K562 (cell line): ENCODE results near the gene EYA2. TPM values are rescaled to one million over a fixed set of nuclear protein-coding genes. Genes with fewer than 3 reads are reported as not detected.

Source experiments
- CBFA2T2 ChIP-seq: fragments of 450-650 bp; conservative IDR thresholded peaks from 2 replicates; pipeline ENCODE4 v1.6.1; 2017; ENCODE audit warnings: mild to moderate bottlenecking
- CBFA2T3 ChIP-seq: fragments of 450-650 bp; IDR thresholded peaks from 2 replicates; pipeline ENCODE4 v1.6.1; 2017
- CTBP1 ChIP-seq: fragments of 450-650 bp; IDR thresholded peaks from 2 replicates; pipeline ENCODE4 v1.6.1; 2016; ENCODE audit warnings: borderline replicate concordance
- HDAC2 ChIP-seq: fragments of 450-650 bp; IDR thresholded peaks from 2 replicates; pipeline ENCODE4 v1.6.1; 2016; ENCODE audit warnings: mild to moderate bottlenecking
- MTA2 ChIP-seq: fragments of 450-650 bp; IDR thresholded peaks from 2 replicates; pipeline ENCODE4 v1.6.1; 2016; ENCODE audit warnings: low read depth
- NCOA1 ChIP-seq: fragments of 450-650 bp; IDR thresholded peaks from 2 replicates; pipeline ENCODE4 v1.6.1; 2016; ENCODE audit warnings: low read depth
- NCOA4 ChIP-seq: fragments of 450-650 bp; IDR thresholded peaks from 2 replicates; pipeline ENCODE4 v1.6.1; 2018; ENCODE audit warnings: mild to moderate bottlenecking; ENCODE audit not compliant: partially characterized antibody
- RCOR1 ChIP-seq, 2 experiments: IDR thresholded peaks; 2 replicates each; pipeline ENCODE4 v1.6.1; 2012; ENCODE audit warnings: low read depth in 2 of 2, low read length in 2 of 2, borderline replicate concordance in 1 of 2, improper control_type of control experiment in 1 of 2
- SAP30 ChIP-seq: fragments of 200-600 bp; sonication (generic); IDR thresholded peaks from 2 replicates; pipeline ENCODE4 v1.6.1; 2012; ENCODE audit warnings: borderline replicate concordance, low read depth, mild to moderate bottlenecking, moderate library complexity, low read length, control low read depth, inconsistent platforms; ENCODE audit not compliant: insufficient read depth, poor library complexity, severe bottlenecking
- SOX6 ChIP-seq: fragments of 450-650 bp; IDR thresholded peaks from 2 replicates; pipeline ENCODE4 v1.6.1; 2014; ENCODE audit warnings: mild to moderate bottlenecking
- STAG1 ChIP-seq: sonication (generic); formaldehyde crosslinking; IDR thresholded peaks from 2 replicates; pipeline ENCODE4 v1.5.0; 2020; ENCODE audit warnings: missing genetic modification reagents, borderline replicate concordance
- TAL1 ChIP-seq: fragments of 450-650 bp; IDR thresholded peaks from 2 replicates; pipeline ENCODE4 v1.6.1; 2016; ENCODE audit warnings: mild to moderate bottlenecking
- TEAD4 ChIP-seq, 2 experiments: sonication (generic) in 1 of 2; formaldehyde crosslinking in 1 of 2; IDR thresholded peaks; 2 replicates each; pipeline versions ENCODE4 v1.6.1 to v1.8.0; 2012 to 2022; ENCODE audit warnings: borderline replicate concordance in 1 of 2, inconsistent platforms in 1 of 2, low read length in 1 of 2, mild to moderate bottlenecking in 1 of 2, missing genetic modification reagents in 1 of 2
- ZFP36 ChIP-seq: fragments of 150-350 bp; IDR thresholded peaks from 2 replicates; pipeline ENCODE4 v1.6.1; 2018; ENCODE audit warnings: low read length, low read depth; ENCODE audit not compliant: partially characterized antibody
- ZFX ChIP-seq: sonication (generic); formaldehyde crosslinking; IDR thresholded peaks from 2 replicates; pipeline ENCODE4 v1.8.0; 2022; ENCODE audit warnings: mild to moderate bottlenecking, missing genetic modification reagents, moderate library complexity
- ZNF316 ChIP-seq: fragments of 450-650 bp; IDR thresholded peaks from 2 replicates; pipeline ENCODE4 v1.6.1; 2016
- polyA plus RNA-seq, 8 experiments: library from polyadenylated mRNA; depleted of rRNA in 4 of 8; stranded (reverse) in 5 of 8; unstranded in 3 of 8; fragments of >200 nt; fragmentation: Nextera tagmentation in 2 of 8; fragmentation: Illumina TruSeq in 1 of 8; extraction: Ambion mirVana in 2 of 8; extraction: Trizol in 1 of 8; gene quantifications; 2 replicates each; pipeline versions ENCODE4 v1.2.1 to v1.2.3, GENCODE V29; 2011 to 2014; ENCODE audit warnings: inconsistent platforms in 1 of 8, missing spikeins in 1 of 8
- total RNA-seq, 7 experiments: library from RNA; depleted of rRNA in 6 of 7; stranded (reverse); fragments of >200 nt in 6 of 7; fragmentation: Illumina TruSeq in 2 of 7; extraction: Trizol in 2 of 7; gene quantifications; 2 replicates each; pipeline versions ENCODE4 v1.2.1 to v1.2.3, GENCODE V29; 2011 to 2021; ENCODE audit warnings: low replicate concordance in 1 of 7
- TF ChIP-seq, protein P1 (sequence below), 2 experiments: fragments of 450-650 bp; IDR thresholded peaks; 2 replicates each; pipeline ENCODE4 v1.6.1; 2016
- TF ChIP-seq, protein P2 (sequence below): fragments of 250-450 bp; sonication (Bioruptor Pico); IDR thresholded peaks from 2 replicates; pipeline ENCODE4 v1.9.0; 2021; ENCODE audit warnings: mild to moderate bottlenecking, inconsistent platforms
- TF ChIP-seq, protein P3 (sequence below): sonication (generic); formaldehyde crosslinking; IDR thresholded peaks from 2 replicates; pipeline ENCODE4 v1.8.0; 2023; ENCODE audit warnings: mild to moderate bottlenecking, missing genetic modification reagents
- TF ChIP-seq, protein P4 (sequence below): fragments of 450-650 bp; formaldehyde crosslinking; IDR thresholded peaks from 2 replicates; pipeline ENCODE4 v1.4.0; 2020; ENCODE audit warnings: mild to moderate bottlenecking, moderate library complexity

The EYA2 gene
- total and polyA plus RNA-seq, 9 of the 15 experiments (the other 6 are each of a cell fraction or from before 2014, with no cell fraction given), result 0.03 TPM; not detected in 8

DNA sequence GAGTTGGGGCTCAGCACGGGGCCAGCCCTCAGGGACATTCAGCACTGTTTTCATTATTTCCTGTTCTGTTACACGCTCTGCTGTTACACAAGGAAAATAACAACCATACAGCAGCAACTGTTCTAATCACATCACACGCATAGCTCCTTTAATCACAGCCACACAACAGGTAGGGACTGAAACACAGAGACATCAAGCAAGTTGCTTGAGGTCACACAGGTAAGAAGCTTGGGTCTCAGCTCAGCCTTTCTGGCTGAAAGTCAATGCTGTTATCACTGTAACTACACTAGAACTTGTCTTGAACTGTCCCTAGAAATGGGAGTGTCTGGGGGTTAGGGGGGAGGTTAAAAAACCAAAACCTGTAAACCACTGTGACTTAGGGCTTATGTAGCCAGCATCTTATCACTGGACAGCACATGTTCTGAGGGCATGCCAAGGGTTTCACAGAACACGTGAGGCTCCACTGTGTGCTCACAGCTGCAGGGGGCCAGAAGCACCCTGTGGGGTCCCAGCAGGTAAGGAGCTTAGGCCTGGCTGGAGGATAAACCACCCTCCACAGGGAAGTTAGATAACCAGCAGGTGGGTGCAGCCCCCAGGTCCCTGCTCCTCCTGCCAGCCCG lies 146.0 kb downstream of the EYA2 start (continued):
- TF ChIP-seq SAP30 (no peak), CTBP1 (peak; percentile 37; the same call in 1 of the 2 replicates), ZFP36 (peak; percentile 63), TAL1 (peak; percentile 84), STAG1 (no peak), NCOA1 (peak; percentile 41; the same call in 1 of the 2 replicates), CBFA2T2 (peak; percentile 90), RCOR1 (IDR thresholded peaks at IDR 0.05; ENCODE audit: borderline replicate concordance in 1 of 2, low read depth in 2 of 2, low read length in 2 of 2) (peak; percentile 72 to 74; a peak in 3 of 4 replicates), CBFA2T3 (peak; percentile 93), ZFX (CRISPR knock-in tag) (no peak), SOX6 (peak; percentile 53; the same call in 1 of the 2 replicates), MTA2 (peak; percentile 67), HDAC2 (peak; percentile 60; the same call in 1 of the 2 replicates), ZNF316 (peak; percentile 66; the same call in 1 of the 2 replicates), NCOA4 (no peak), TEAD4 (IDR thresholded peaks at IDR 0.05; ENCODE audit: low read length) (peak; percentile 90), TEAD4 (CRISPR knock-in tag; IDR thresholded peaks at IDR 0.05; ENCODE audit: borderline replicate concordance) (no peak)
- TF ChIP-seq, protein P1, sequence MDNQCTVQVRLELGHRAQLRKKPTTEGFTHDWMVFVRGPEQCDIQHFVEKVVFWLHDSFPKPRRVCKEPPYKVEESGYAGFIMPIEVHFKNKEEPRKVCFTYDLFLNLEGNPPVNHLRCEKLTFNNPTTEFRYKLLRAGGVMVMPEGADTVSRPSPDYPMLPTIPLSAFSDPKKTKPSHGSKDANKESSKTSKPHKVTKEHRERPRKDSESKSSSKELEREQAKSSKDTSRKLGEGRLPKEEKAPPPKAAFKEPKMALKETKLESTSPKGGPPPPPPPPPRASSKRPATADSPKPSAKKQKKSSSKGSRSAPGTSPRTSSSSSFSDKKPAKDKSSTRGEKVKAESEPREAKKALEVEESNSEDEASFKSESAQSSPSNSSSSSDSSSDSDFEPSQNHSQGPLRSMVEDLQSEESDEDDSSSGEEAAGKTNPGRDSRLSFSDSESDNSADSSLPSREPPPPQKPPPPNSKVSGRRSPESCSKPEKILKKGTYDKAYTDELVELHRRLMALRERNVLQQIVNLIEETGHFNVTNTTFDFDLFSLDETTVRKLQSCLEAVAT (IDR thresholded peaks at IDR 0.05), result no peak
- TF ChIP-seq, protein P2, sequence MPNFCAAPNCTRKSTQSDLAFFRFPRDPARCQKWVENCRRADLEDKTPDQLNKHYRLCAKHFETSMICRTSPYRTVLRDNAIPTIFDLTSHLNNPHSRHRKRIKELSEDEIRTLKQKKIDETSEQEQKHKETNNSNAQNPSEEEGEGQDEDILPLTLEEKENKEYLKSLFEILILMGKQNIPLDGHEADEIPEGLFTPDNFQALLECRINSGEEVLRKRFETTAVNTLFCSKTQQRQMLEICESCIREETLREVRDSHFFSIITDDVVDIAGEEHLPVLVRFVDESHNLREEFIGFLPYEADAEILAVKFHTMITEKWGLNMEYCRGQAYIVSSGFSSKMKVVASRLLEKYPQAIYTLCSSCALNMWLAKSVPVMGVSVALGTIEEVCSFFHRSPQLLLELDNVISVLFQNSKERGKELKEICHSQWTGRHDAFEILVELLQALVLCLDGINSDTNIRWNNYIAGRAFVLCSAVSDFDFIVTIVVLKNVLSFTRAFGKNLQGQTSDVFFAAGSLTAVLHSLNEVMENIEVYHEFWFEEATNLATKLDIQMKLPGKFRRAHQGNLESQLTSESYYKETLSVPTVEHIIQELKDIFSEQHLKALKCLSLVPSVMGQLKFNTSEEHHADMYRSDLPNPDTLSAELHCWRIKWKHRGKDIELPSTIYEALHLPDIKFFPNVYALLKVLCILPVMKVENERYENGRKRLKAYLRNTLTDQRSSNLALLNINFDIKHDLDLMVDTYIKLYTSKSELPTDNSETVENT, result no peak
- TF ChIP-seq, protein P3, sequence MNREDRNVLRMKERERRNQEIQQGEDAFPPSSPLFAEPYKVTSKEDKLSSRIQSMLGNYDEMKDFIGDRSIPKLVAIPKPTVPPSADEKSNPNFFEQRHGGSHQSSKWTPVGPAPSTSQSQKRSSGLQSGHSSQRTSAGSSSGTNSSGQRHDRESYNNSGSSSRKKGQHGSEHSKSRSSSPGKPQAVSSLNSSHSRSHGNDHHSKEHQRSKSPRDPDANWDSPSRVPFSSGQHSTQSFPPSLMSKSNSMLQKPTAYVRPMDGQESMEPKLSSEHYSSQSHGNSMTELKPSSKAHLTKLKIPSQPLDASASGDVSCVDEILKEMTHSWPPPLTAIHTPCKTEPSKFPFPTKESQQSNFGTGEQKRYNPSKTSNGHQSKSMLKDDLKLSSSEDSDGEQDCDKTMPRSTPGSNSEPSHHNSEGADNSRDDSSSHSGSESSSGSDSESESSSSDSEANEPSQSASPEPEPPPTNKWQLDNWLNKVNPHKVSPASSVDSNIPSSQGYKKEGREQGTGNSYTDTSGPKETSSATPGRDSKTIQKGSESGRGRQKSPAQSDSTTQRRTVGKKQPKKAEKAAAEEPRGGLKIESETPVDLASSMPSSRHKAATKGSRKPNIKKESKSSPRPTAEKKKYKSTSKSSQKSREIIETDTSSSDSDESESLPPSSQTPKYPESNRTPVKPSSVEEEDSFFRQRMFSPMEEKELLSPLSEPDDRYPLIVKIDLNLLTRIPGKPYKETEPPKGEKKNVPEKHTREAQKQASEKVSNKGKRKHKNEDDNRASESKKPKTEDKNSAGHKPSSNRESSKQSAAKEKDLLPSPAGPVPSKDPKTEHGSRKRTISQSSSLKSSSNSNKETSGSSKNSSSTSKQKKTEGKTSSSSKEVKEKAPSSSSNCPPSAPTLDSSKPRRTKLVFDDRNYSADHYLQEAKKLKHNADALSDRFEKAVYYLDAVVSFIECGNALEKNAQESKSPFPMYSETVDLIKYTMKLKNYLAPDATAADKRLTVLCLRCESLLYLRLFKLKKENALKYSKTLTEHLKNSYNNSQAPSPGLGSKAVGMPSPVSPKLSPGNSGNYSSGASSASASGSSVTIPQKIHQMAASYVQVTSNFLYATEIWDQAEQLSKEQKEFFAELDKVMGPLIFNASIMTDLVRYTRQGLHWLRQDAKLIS, result no peak
- TF ChIP-seq, protein P4, sequence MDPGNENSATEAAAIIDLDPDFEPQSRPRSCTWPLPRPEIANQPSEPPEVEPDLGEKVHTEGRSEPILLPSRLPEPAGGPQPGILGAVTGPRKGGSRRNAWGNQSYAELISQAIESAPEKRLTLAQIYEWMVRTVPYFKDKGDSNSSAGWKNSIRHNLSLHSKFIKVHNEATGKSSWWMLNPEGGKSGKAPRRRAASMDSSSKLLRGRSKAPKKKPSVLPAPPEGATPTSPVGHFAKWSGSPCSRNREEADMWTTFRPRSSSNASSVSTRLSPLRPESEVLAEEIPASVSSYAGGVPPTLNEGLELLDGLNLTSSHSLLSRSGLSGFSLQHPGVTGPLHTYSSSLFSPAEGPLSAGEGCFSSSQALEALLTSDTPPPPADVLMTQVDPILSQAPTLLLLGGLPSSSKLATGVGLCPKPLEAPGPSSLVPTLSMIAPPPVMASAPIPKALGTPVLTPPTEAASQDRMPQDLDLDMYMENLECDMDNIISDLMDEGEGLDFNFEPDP (CRISPR knock-in tag), result no peak
- TF ChIP-seq, all 486 proteins: peak for 46
